Measurements from ENCODE around the gene RASL10A. TPM values are rescaled to one million over a fixed set of nuclear protein-coding genes. Genes with fewer than 3 reads are reported as not detected.

The RASL10A gene
- total and polyA plus RNA-seq, 2 donors from 2014 or later, result 0.73 to 1.2 TPM

GRCh38 chr22:29330753-29331152 lies 15.3 kb upstream of the RASL10A start:
- no peak for FAIRE-seq
- Histone ChIP-seq H3K36me3 (ENCODE audit: control insufficient read depth in 2 of 3, insufficient read depth in 3 of 3, low read length in 3 of 3) (peaks cover 0 to 13% (median 8%) of the 10 kb centered on the region in 3 donors), H3K4me1 (ENCODE audit: control insufficient read depth in 2 of 3, insufficient read depth in 2 of 3, low read depth in 1 of 3, low read length in 3 of 3) (no peaks in the 10 kb centered on the region), H3K4me3 (ENCODE audit: low read length in 3 of 3) (no peak overlapping the region), H3K9ac (ENCODE audit: low read length in 3 of 3) (no peak overlapping the region), H3K9me3 (ENCODE audit: control insufficient read depth in 2 of 3, insufficient read depth in 1 of 3, low read length in 3 of 3) (no peaks in the 10 kb centered on the region), H3K27ac (ENCODE audit: low read depth in 2 of 2, low read length in 2 of 2) (no peak overlapping the region), H3K27me3 (ENCODE audit: control insufficient read depth, insufficient read depth, low read length) (no peaks in the 10 kb centered on the region)
- DNase-seq, result peak; percentile 66 to 89 (median 75)
- intact Hi-C loops (cut with DNase I), result no loop called here
- TF ChIP-seq, protein P1, sequence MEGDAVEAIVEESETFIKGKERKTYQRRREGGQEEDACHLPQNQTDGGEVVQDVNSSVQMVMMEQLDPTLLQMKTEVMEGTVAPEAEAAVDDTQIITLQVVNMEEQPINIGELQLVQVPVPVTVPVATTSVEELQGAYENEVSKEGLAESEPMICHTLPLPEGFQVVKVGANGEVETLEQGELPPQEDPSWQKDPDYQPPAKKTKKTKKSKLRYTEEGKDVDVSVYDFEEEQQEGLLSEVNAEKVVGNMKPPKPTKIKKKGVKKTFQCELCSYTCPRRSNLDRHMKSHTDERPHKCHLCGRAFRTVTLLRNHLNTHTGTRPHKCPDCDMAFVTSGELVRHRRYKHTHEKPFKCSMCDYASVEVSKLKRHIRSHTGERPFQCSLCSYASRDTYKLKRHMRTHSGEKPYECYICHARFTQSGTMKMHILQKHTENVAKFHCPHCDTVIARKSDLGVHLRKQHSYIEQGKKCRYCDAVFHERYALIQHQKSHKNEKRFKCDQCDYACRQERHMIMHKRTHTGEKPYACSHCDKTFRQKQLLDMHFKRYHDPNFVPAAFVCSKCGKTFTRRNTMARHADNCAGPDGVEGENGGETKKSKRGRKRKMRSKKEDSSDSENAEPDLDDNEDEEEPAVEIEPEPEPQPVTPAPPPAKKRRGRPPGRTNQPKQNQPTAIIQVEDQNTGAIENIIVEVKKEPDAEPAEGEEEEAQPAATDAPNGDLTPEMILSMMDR (IDR thresholded peaks at IDR 0.05; ENCODE audit: borderline replicate concordance, extremely low read depth, insufficient read depth), result no peak

GRCh38 chr22:29330291-29330690 lies 14.8 kb upstream of the RASL10A start:
- H3K4me3 ChIP-seq (ENCODE audit: low read length in 3 of 3), result no peak overlapping the region
- no peak overlapping the region for H3K27ac ChIP-seq (ENCODE audit: low read depth in 2 of 2, low read length in 2 of 2)
- TF ChIP-seq, protein P1 (IDR thresholded peaks at IDR 0.05; ENCODE audit: borderline replicate concordance, extremely low read depth, insufficient read depth), result no peak
- H3K9ac ChIP-seq (ENCODE audit: low read length in 3 of 3), result no peak overlapping the region
- no peaks in the 10 kb centered on the region for H3K9me3 ChIP-seq (ENCODE audit: control insufficient read depth in 2 of 3, insufficient read depth in 1 of 3, low read length in 3 of 3)
- FAIRE-seq, result no peak
- intact Hi-C loops (cut with DNase I), result no loop called here
- no peaks in the 10 kb centered on the region for H3K27me3 ChIP-seq (ENCODE audit: control insufficient read depth, insufficient read depth, low read length)
- DNase-seq, result no peak
- peaks cover 0 to 13% (median 4%) of the 10 kb centered on the region in 3 donors for H3K36me3 ChIP-seq (ENCODE audit: control insufficient read depth in 2 of 3, insufficient read depth in 3 of 3, low read length in 3 of 3)
- no peaks in the 10 kb centered on the region for H3K4me1 ChIP-seq (ENCODE audit: control insufficient read depth in 2 of 3, insufficient read depth in 2 of 3, low read depth in 1 of 3, low read length in 3 of 3)

DNA sequence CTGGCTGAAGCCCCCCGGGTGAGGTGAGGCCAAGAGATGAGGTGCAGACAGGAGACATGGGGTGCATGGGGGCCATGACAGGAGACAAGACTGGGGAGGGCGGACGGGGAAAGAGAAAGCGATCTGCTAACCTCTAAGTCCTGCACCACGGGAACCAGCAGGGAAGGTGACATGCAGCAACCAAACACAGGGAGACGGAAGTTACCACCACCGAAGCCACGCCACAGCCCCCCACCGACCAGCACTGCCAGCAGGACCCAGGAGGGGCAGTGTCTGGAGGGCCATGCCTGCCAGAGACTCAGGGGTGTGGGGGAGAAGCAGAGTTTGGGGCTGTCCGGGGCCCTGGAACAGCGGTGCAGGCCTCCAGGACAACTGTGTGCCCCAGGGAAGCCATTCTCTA lies 14.1 kb upstream of the RASL10A start:
- TF ChIP-seq, protein P1 (IDR thresholded peaks at IDR 0.05; ENCODE audit: borderline replicate concordance, extremely low read depth, insufficient read depth), result no peak
- DNase-seq (no peak), FAIRE-seq (no peak)
- H3K27me3 ChIP-seq (ENCODE audit: control insufficient read depth, insufficient read depth, low read length), result no peaks in the 10 kb centered on the region
- peaks cover 0 to 13% (median 3%) of the 10 kb centered on the region in 3 donors for H3K36me3 ChIP-seq (ENCODE audit: control insufficient read depth in 2 of 3, insufficient read depth in 3 of 3, low read length in 3 of 3)
- no peak overlapping the region for H3K27ac ChIP-seq (ENCODE audit: low read depth in 2 of 2, low read length in 2 of 2)
- no peak overlapping the region for H3K9ac ChIP-seq (ENCODE audit: low read length in 3 of 3)
- intact Hi-C loops (cut with DNase I), result no loop called here
- no peak overlapping the region for H3K4me3 ChIP-seq (ENCODE audit: low read length in 3 of 3)
- no peaks in the 10 kb centered on the region for H3K4me1 ChIP-seq (ENCODE audit: control insufficient read depth in 2 of 3, insufficient read depth in 2 of 3, low read depth in 1 of 3, low read length in 3 of 3)
- no peaks in the 10 kb centered on the region for H3K9me3 ChIP-seq (ENCODE audit: control insufficient read depth in 2 of 3, insufficient read depth in 1 of 3, low read length in 3 of 3)

Measured in kidney (tissue), 14 donors.